HS-27A (cell line): ENCODE results near the gene CNST.
"Not testable (repeated sequence)": the region's sequence is repeated elsewhere in the genome, so short reads cannot be mapped to it uniquely, and the experiment has no call there.

Experiments
- DNase-seq: peaks from one replicate; pipeline ENCODE4 v3.0.0-alpha.2; 2012; ENCODE audit warnings: low read depth, missing footprints

Gene CNST

GRCh38 chr1:246624091-246624490 lies 57.8 kb downstream of the CNST start:
- DNase-seq: no peak

GRCh38 chr1:246629030-246629429 lies 62.8 kb downstream of the CNST start:
- no peak for DNase-seq

- DNase-seq: no peak
Measured at GRCh38 chr1:246629976-246630375, 63.7 kb downstream of the CNST start.

GRCh38 chr1:246631426-246631825 lies 65.2 kb downstream of the CNST start:
- DNase-seq: peak; percentile 23

- peak; percentile 45 for DNase-seq
Measured at GRCh38 chr1:246632281-246633168, 66.3 kb downstream of the CNST start.

GRCh38 chr1:246634659-246635058 lies 68.4 kb downstream of the CNST start:
- DNase-seq: not testable (repeated sequence)

- no peak for DNase-seq
Measured at GRCh38 chr1:246638941-246639655, 72.8 kb downstream of the CNST start.

GRCh38 chr1:246639732-246640131 lies 73.5 kb downstream of the CNST start:
- no peak for DNase-seq

GRCh38 chr1:246640747-246641146 lies 74.5 kb downstream of the CNST start:
- no peak for DNase-seq

- no peak for DNase-seq
Measured at GRCh38 chr1:246641394-246641793, 75.1 kb downstream of the CNST start.

- no peak for DNase-seq
Measured at GRCh38 chr1:246642719-246643118, 76.5 kb downstream of the CNST start.

GRCh38 chr1:246647113-246647512 lies 80.9 kb downstream of the CNST start:
- no peak for DNase-seq

- no peak for DNase-seq
Measured at GRCh38 chr1:246647513-246647912, 81.3 kb downstream of the CNST start.

GRCh38 chr1:246651012-246651695 lies 84.9 kb downstream of the CNST start:
- DNase-seq: no peak

GRCh38 chr1:246658567-246658966 lies 92.3 kb downstream of the CNST start:
- no peak for DNase-seq

GRCh38 chr1:246659594-246660140 lies 93.4 kb downstream of the CNST start:
- DNase-seq: no peak

GRCh38 chr1:246661451-246661850 lies 95.2 kb downstream of the CNST start:
- DNase-seq: no peak

GRCh38 chr1:246667773-246668172 lies 101.5 kb downstream of the CNST start:
- no peak for DNase-seq

GRCh38 chr1:246669659-246670058 lies 103.4 kb downstream of the CNST start:
- DNase-seq: no peak

- no peak for DNase-seq
Measured at GRCh38 chr1:246674049-246674448, 107.8 kb downstream of the CNST start.

GRCh38 chr1:246677842-246678241 lies 111.6 kb downstream of the CNST start:
- no peak for DNase-seq
